ENCODE measurements around the gene TRPM2. TPM values are rescaled to one million over a fixed set of nuclear protein-coding genes. Genes with fewer than 3 reads are reported as not detected.

TRPM2 gene
- total and polyA plus RNA-seq, 2 of the 13 experiments (the other 11 are each of a cell fraction or from before 2014, with no cell fraction given), result 0.07 to 0.20 TPM

GRCh38 chr21:44329971-44330681 is 23.3 kb upstream of the TRPM2 start:
- Histone ChIP-seq H3K36me3 (replicated peaks in 1 of 2; ENCODE audit: control insufficient read depth in 1 of 2, insufficient read depth in 2 of 2, low read length in 2 of 2) (peaks cover 4 to 11% of the 10 kb centered on the region in 2 experiments; a peak in 1 of 5 replicates), H3K4me3 (replicated peaks in 1 of 3; ENCODE audit: insufficient read depth in 1 of 3, low read depth in 2 of 3, low read length in 3 of 3) (no peak overlapping the region), H3K9me3 (ENCODE audit: low read length) (no peaks in the 10 kb centered on the region), H3K4me2 (ENCODE audit: low read depth, low read length) (no peak overlapping the region), H2AFZ (ENCODE audit: low read length) (no peak overlapping the region), H3K9ac (ENCODE audit: insufficient read depth, low read depth, low read length) (no peak overlapping the region), H4K20me1 (ENCODE audit: insufficient read depth, low read length) (no peaks in the 10 kb centered on the region), H3K79me2 (ENCODE audit: insufficient read depth, low read length) (no peaks in the 10 kb centered on the region), H3K27ac (ENCODE audit: extremely low read length, insufficient read depth, low read length) (no peak overlapping the region), H3K27me3 (ENCODE audit: control insufficient read depth in 1 of 2, insufficient read depth in 2 of 2, low read length in 2 of 2) (no peaks in the 10 kb centered on the region), H3K4me1 (ENCODE audit: insufficient read depth, low read length) (no peaks in the 10 kb centered on the region)
- 98% methylated on average over 10 of the region's 44 CpGs for WGBS (ENCODE audit: low lambda C conversion rate)
- no peak for FAIRE-seq
- ATAC-seq, result peak; percentile 3
- TF ChIP-seq ZC3H13 (CRISPR knock-in tag; IDR thresholded peaks at IDR 0.05) (peak; percentile 86), POLR2G (IDR thresholded peaks at IDR 0.05; ENCODE audit: low read depth, low read length) (peak; percentile 5; the same call in 1 of the 2 replicates), SAFB2 (CRISPR knock-in tag; IDR thresholded peaks at IDR 0.05; ENCODE audit: borderline replicate concordance, low read depth) (0 out of 2 replicates have a peak, but pooled peaks have one; percentile 27), HMGXB4 (CRISPR knock-in tag; IDR thresholded peaks at IDR 0.05; ENCODE audit: borderline replicate concordance in 1 of 2, low read depth in 1 of 2) (no peak), AKAP8 (CRISPR knock-in tag; IDR thresholded peaks at IDR 0.05) (0 out of 2 replicates have a peak, but pooled peaks have one; percentile 64), ELF1 (CRISPR knock-in tag; IDR thresholded peaks at IDR 0.05) (no peak), AGO2 (optimal IDR thresholded peaks at IDR 0.05; ENCODE audit: low read depth, low read length) (peak; percentile 92), THAP9 (CRISPR knock-in tag; IDR thresholded peaks at IDR 0.05; ENCODE audit: borderline replicate concordance) (0 out of 2 replicates have a peak, but pooled peaks have one; percentile 20), PCBP2 (optimal IDR thresholded peaks at IDR 0.05; ENCODE audit: low read depth, low read length, poor library complexity, severe bottlenecking) (no peak), ZNF317 (CRISPR knock-in tag; IDR thresholded peaks at IDR 0.05) (no peak), ZNF510 (CRISPR knock-in tag; IDR thresholded peaks at IDR 0.05; ENCODE audit: low read depth) (no peak), ZFYVE20 (CRISPR knock-in tag; IDR thresholded peaks at IDR 0.05; ENCODE audit: borderline replicate concordance, low read depth) (0 out of 2 replicates have a peak, but pooled peaks have one; percentile 36), AGO1 (IDR thresholded peaks at IDR 0.05; ENCODE audit: low read depth, low read length, poor library complexity, severe bottlenecking) (peak; percentile 87)
- ChIA-PET CTCF (ENCODE audit: low intra/inter-chr PET ratio, low total read pairs) (no interaction called here), POLR2A (interaction anchor here (1.1 kb wide), 2 partner anchors 27 to 29 kb away, joined by 3 read pairs; no protein-coding TSS in a partner anchor)
- intact Hi-C loops (cut with micrococcal nuclease; ENCODE audit: unreplicated experiment), result no loop called here
- no peak for DNase-seq (ENCODE audit: low spot score)
- in situ Hi-C loops (cut with HindIII; ENCODE audit: extremely low pct_ligation_motif_present, low pct_unique_long_range_greater_than_20kb), result no loop called here
- BruUV-seq (replicated peaks), result no TSS peak

Measured in HepG2 (cell line).